Sigmoid colon (tissue), 7 donors: Measurements from ENCODE around the gene ZNF440. TPM values are rescaled to one million over a fixed set of nuclear protein-coding genes. Genes with fewer than 3 reads are reported as not detected.
"Not testable (repeated sequence)": the region's sequence is repeated elsewhere in the genome, so short reads cannot be mapped to it uniquely, and the experiment has no call there.

Experiments
- DNase-seq: peaks from one replicate; pipeline ENCODE4 v3.0.0-alpha.2; 2019
- H3K27ac ChIP-seq, 4 donors: fragments of 200-600 bp; sonication (generic); one replicate each; pipeline ENCODE4 v1.5.1; 2016 to 2019; ENCODE audit warnings: mild to moderate bottlenecking in 1 of 4
- H3K27me3 ChIP-seq, 3 donors: fragments of 200-600 bp; sonication (generic); one replicate each; pipeline ENCODE4 v1.5.1; 2019; ENCODE audit warnings: mild to moderate bottlenecking in 1 of 3
- H3K36me3 ChIP-seq, 4 donors: fragments of 200-600 bp; sonication (generic); one replicate each; pipeline ENCODE4 v1.5.1; 2016 to 2019
- H3K4me1 ChIP-seq, 4 donors: fragments of 200-600 bp; sonication (generic); one replicate each; pipeline ENCODE4 v1.5.1; 2017 to 2019
- H3K4me3 ChIP-seq, 4 donors: fragments of 200-600 bp; sonication (generic); one replicate each; pipeline ENCODE4 v1.5.1; 2017 to 2019; ENCODE audit warnings: mild to moderate bottlenecking in 2 of 4, moderate library complexity in 1 of 4
- H3K9me3 ChIP-seq, 4 donors: fragments of 200-600 bp in 3 of 4; sonication (generic) in 3 of 4; one replicate each; pipeline versions ENCODE4 v1.5.1 to v1.6.1; 2013 to 2019
- CTCF ChIP-seq, 4 experiments: fragments of 450-650 bp in 3 of 4; fragments of 200-600 bp in 1 of 4; IDR thresholded peaks; one replicate each; pipeline ENCODE4 v1.5.1; 2016 to 2019; ENCODE audit warnings: antibody characterized with exemption in 4 of 4, mild to moderate bottlenecking in 3 of 4, moderate library complexity in 2 of 4
- EP300 ChIP-seq, 4 donors: sonication (generic); formaldehyde crosslinking; IDR thresholded peaks; one replicate each; pipeline ENCODE4 v1.6.1; 2017; ENCODE audit warnings: antibody characterized with exemption in 4 of 4
- POLR2A ChIP-seq, 2 donors: fragments of 450-650 bp; IDR thresholded peaks; one replicate each; pipeline ENCODE4 v1.6.1; 2016; ENCODE audit warnings: antibody characterized with exemption in 2 of 2, mild to moderate bottlenecking in 2 of 2, moderate library complexity in 2 of 2
- POLR2AphosphoS5 ChIP-seq, 4 donors: sonication (generic); formaldehyde crosslinking; IDR thresholded peaks; one replicate each; pipeline ENCODE4 v1.6.1; 2017; ENCODE audit warnings: antibody characterized with exemption in 4 of 4
- WGBS, 2 donors: extraction: QIAGEN DNeasy Blood & Tissue Kit; methylation state at CpG; one replicate each; pipeline ENCODE4 v1.1.7; 2013; 5-methylcytosine and 5-hydroxymethylcytosine counted together
- intact Hi-C: fragments of 100-400 bp; cut with DNase I; formaldehyde crosslinking; loops from one replicate; pipeline ENCODE4 v1.15.1; 2023
- polyA plus RNA-seq, 3 donors: library from polyadenylated mRNA; stranded (reverse); fragments of 200-250 nt; gene quantifications; one replicate each; pipeline ENCODE4 v1.2.3, GENCODE V29; 2013
- total RNA-seq, 4 donors: library from RNA; depleted of rRNA; stranded (reverse); fragments of >200 nt; gene quantifications; one replicate each; pipeline ENCODE4 v1.1.0, GENCODE V29; 2016
- donor health status: healthy with polysubstance abuse.
- donor health status: Bipolar disorder and iron deficiency.
- donor health status: healthy.

Gene ZNF440
- total and polyA plus RNA-seq, 7 donors: 5.6 to 15.0 (median 9.0) TPM

GRCh38 chr19:11843722-11844121 is 29.6 kb downstream of the ZNF440 start:
- Histone ChIP-seq H3K36me3 (no peaks in the 10 kb centered on the region), H3K4me1 (peaks cover 0 to 4% (median 2%) of the 10 kb centered on the region in 4 donors), H3K27me3 (no peaks in the 10 kb centered on the region), H3K9me3 (no peaks in the 10 kb centered on the region), H3K4me3 (no peak overlapping the region), H3K27ac (no peak overlapping the region)
- WGBS, 2 donors: 47 to 71% methylated on average over 2 of the region's 2 CpGs
- TF ChIP-seq CTCF (IDR thresholded peaks at IDR 0.05) (no peak), POLR2A (IDR thresholded peaks at IDR 0.05) (no peak), EP300 (IDR thresholded peaks at IDR 0.05) (no peak)
- DNase-seq: no peak
- intact Hi-C loops: no loop called here

- H3K27ac ChIP-seq, H3K27me3 ChIP-seq, H3K4me3 ChIP-seq, intact Hi-C loops, H3K9me3 ChIP-seq, H3K36me3 ChIP-seq, DNase-seq: not testable (repeated sequence)
- H3K4me1 ChIP-seq: peaks cover 0 to 23% (median 11%) of the 10 kb centered on the region in 4 donors
- WGBS, 2 donors: 76 to 83% methylated on average over 6 of the region's 6 CpGs
Measured at GRCh38 chr19:11847615-11848014, 33.5 kb downstream of the ZNF440 start.

- Histone ChIP-seq H3K36me3 (no peaks in the 10 kb centered on the region), H3K4me1 (peaks cover 0 to 23% (median 11%) of the 10 kb centered on the region in 4 donors), H3K27me3 (no peaks in the 10 kb centered on the region), H3K27ac (peak overlapping the region; percentile 52 to 81 (median 68)), H3K4me3 (peak overlapping the region; percentile 51 to 68 (median 56)), H3K9me3 (no peaks in the 10 kb centered on the region)
- DNase-seq: no peak
- intact Hi-C loops: no loop called here
- WGBS, 2 donors: 30 to 37% methylated on average over 11 of the region's 11 CpGs
- TF ChIP-seq EP300 (IDR thresholded peaks at IDR 0.05): no peak
- TF ChIP-seq POLR2A (IDR thresholded peaks at IDR 0.05): no peak
- no peak for TF ChIP-seq POLR2AphosphoS5 (IDR thresholded peaks at IDR 0.05)
- TF ChIP-seq CTCF (IDR thresholded peaks at IDR 0.05): no peak
Measured at GRCh38 chr19:11848200-11848593, 34.1 kb downstream of the ZNF440 start.

- peak; percentile 92 for DNase-seq
- no peaks in the 10 kb centered on the region for H3K36me3 ChIP-seq
- 1% methylated on average over 59 of the region's 59 CpGs for WGBS, 2 donors
- no peak for TF ChIP-seq CTCF (IDR thresholded peaks at IDR 0.05)
- TF ChIP-seq POLR2A (IDR thresholded peaks at IDR 0.05): peak; percentile 32 to 39
- no peak for TF ChIP-seq EP300 (IDR thresholded peaks at IDR 0.05)
- TF ChIP-seq POLR2AphosphoS5 (IDR thresholded peaks at IDR 0.05): peak in 2 of 4 donors; percentile 65 to 81
- peak within 1 kb of the TSS; percentile 52 to 81 (median 68) for H3K27ac ChIP-seq
- no peaks in the 10 kb centered on the region for H3K9me3 ChIP-seq
- intact Hi-C loops: no loop called here
- H3K27me3 ChIP-seq: no peaks in the 10 kb centered on the region
- peak within 1 kb of the TSS; percentile 51 to 68 (median 56) for H3K4me3 ChIP-seq
- peaks cover 0 to 23% (median 11%) of the 10 kb centered on the region in 4 donors for H3K4me1 ChIP-seq
Measured at GRCh38 chr19:11848594-11849469, 34.8 kb downstream of the ZNF440 start, which contains the start of gene ZNF439. ZNF439 (plus strand) TSS chr19:11848726; CDS start chr19:11848868, 142 bp downstream.

GRCh38 chr19:11850289-11850688 is 36.2 kb downstream of the ZNF440 start:
- intact Hi-C loops, H3K27ac ChIP-seq, H3K36me3 ChIP-seq, H3K9me3 ChIP-seq, H3K27me3 ChIP-seq, DNase-seq, H3K4me3 ChIP-seq: not testable (repeated sequence)
- 89 to 98% methylated on average over 4 of the region's 4 CpGs for WGBS, 2 donors
- peaks cover 0 to 23% (median 11%) of the 10 kb centered on the region in 4 donors for H3K4me1 ChIP-seq
